Nephron (organoid): Measurements from ENCODE around the gene PNPLA1.

Source experiments
- H3K27ac Mint-ChIP-seq, 3 experiments: 2 replicates each; pipeline ENCODE4 v1.8.0; 2020; ENCODE audit warnings: mixed read lengths in 3 of 3, mild to moderate bottlenecking in 2 of 3, moderate library complexity in 1 of 3
- H3K27me3 Mint-ChIP-seq: 2 replicates; pipeline ENCODE4 v1.8.0; 2021; ENCODE audit warnings: low read depth, mild to moderate bottlenecking, moderate library complexity, mixed read lengths
- H3K36me3 Mint-ChIP-seq: 2 replicates; pipeline ENCODE4 v1.8.0; 2020; ENCODE audit warnings: low read depth, mixed read lengths
- H3K4me1 Mint-ChIP-seq: 2 replicates; pipeline ENCODE4 v1.8.0; 2020; ENCODE audit warnings: mixed read lengths
- H3K4me3 Mint-ChIP-seq, 3 experiments: 2 replicates each; pipeline ENCODE4 v1.8.0; 2020; ENCODE audit warnings: mild to moderate bottlenecking in 3 of 3, mixed read lengths in 3 of 3, moderate library complexity in 2 of 3
- H3K9me3 Mint-ChIP-seq: 2 replicates; pipeline ENCODE4 v1.8.0; 2020; ENCODE audit warnings: mixed read lengths
- TF ChIP-seq, protein P1 (sequence below), 3 experiments: fragments of 200-600 bp; sonication (generic); IDR thresholded peaks; one replicate each; pipeline ENCODE4 v1.5.0; 2021; ENCODE audit warnings: antibody characterized with exemption in 3 of 3; ENCODE audit not compliant: unreplicated experiment in 3 of 3

The PNPLA1 gene

DNA sequence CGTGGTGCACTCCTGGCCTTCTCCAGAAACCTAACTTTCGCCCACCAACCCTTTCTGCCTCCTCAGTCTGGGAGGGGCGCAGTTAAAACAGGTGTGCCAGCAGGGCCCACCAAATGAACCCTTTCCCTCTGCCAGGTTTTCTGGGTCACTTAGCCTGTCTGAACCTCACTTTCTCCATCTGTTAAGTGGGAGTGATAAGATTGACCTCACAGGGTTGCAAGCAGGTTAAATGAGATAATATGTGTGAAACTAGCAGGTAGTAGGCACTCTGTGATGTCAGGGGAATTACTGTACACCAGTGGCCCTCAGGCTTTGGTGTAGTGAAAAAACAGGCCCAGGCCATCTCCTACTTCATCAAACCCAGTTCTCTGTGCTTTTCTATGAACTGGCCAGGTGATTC is 52.7 kb downstream of the PNPLA1 start:
- Mint-ChIP-seq H3K4me3 (no peak overlapping the region), H3K36me3 (no peaks in the 10 kb centered on the region), H3K27ac (no peak overlapping the region), H3K4me1 (peaks cover 35% of the 10 kb centered on the region), H3K9me3 (no peaks in the 10 kb centered on the region), H3K27me3 (peaks cover 32% of the 10 kb centered on the region)
- TF ChIP-seq, protein P1, sequence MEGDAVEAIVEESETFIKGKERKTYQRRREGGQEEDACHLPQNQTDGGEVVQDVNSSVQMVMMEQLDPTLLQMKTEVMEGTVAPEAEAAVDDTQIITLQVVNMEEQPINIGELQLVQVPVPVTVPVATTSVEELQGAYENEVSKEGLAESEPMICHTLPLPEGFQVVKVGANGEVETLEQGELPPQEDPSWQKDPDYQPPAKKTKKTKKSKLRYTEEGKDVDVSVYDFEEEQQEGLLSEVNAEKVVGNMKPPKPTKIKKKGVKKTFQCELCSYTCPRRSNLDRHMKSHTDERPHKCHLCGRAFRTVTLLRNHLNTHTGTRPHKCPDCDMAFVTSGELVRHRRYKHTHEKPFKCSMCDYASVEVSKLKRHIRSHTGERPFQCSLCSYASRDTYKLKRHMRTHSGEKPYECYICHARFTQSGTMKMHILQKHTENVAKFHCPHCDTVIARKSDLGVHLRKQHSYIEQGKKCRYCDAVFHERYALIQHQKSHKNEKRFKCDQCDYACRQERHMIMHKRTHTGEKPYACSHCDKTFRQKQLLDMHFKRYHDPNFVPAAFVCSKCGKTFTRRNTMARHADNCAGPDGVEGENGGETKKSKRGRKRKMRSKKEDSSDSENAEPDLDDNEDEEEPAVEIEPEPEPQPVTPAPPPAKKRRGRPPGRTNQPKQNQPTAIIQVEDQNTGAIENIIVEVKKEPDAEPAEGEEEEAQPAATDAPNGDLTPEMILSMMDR (IDR thresholded peaks at IDR 0.05; ENCODE audit: unreplicated experiment in 3 of 3): no peak

DNA sequence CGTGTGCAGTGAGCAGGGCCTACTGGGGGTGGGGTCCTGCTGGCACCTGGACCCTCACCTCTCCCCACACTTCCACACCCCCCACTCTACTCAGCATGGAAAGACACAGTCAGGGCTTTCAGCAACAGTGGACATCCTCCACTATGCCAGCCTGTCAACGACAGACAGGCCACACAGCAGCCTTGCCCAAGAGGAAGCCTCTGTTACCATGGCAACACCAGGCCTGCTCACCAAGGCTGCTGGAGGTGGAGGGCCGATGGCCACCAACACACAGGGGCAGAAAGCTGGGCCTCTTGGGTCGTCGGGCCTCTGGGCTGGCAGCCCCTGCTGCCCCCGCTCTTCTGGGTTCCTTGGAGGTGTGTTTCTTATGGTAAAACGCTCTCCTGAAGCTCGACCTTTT is 53.2 kb downstream of the PNPLA1 start:
- no peaks in the 10 kb centered on the region for H3K9me3 Mint-ChIP-seq
- H3K4me3 Mint-ChIP-seq: no peak overlapping the region
- no peak overlapping the region for H3K27ac Mint-ChIP-seq
- peaks cover 39% of the 10 kb centered on the region for H3K4me1 Mint-ChIP-seq
- TF ChIP-seq, protein P1 (IDR thresholded peaks at IDR 0.05; ENCODE audit: unreplicated experiment in 3 of 3): no peak
- no peaks in the 10 kb centered on the region for H3K36me3 Mint-ChIP-seq
- H3K27me3 Mint-ChIP-seq: peaks cover 32% of the 10 kb centered on the region

DNA sequence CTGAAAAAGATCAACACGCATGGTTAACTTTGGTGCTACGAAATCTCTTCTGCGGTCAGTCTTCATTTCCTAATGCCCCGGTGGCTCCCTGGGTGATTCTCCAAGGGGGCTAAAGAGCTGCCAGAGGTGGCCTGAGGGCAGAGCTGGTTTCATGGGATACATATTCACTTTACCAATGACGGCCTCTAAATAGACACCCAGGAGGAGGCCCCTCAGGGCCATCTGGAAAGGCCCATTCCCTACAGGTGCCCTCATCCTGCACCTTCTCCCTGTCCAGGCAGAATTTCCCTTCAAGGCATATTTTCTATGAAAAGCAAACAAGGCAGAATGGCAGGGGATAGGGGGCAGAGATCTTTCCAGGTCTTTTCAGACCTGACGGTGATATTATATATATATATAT is 54.3 kb downstream of the PNPLA1 start:
- TF ChIP-seq, protein P1 (IDR thresholded peaks at IDR 0.05; ENCODE audit: unreplicated experiment in 3 of 3): no peak
- Mint-ChIP-seq H3K4me1 (peaks cover 42% of the 10 kb centered on the region), H3K27ac (no peak overlapping the region), H3K4me3 (no peak overlapping the region), H3K27me3 (peaks cover 23% of the 10 kb centered on the region), H3K36me3 (no peaks in the 10 kb centered on the region), H3K9me3 (no peaks in the 10 kb centered on the region)

DNA sequence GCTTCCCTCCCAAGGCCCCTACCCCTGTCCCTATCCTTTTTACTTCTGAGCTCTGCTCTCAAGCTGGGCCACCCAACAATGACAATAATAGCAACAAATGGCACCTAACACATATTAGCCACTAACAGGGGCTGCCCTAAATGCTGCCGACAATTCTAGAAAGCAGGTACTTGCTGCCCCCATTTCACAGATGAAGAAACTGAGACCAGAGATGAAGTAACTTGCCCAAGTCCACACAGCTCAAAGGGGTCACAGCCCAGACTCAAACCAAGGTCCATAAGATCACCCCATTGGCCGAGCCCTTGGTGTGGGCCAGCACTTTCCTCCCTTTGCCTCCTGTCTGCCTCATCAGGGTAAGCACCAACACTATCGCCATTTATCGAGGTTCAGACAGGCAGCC is 54.9 kb downstream of the PNPLA1 start:
- TF ChIP-seq, protein P1 (IDR thresholded peaks at IDR 0.05; ENCODE audit: unreplicated experiment in 3 of 3): no peak
- H3K27ac Mint-ChIP-seq: peak overlapping the region in 2 of 3 experiments; percentile 48 to 69
- H3K4me1 Mint-ChIP-seq: peaks cover 41% of the 10 kb centered on the region
- H3K4me3 Mint-ChIP-seq: no peak overlapping the region
- no peaks in the 10 kb centered on the region for H3K9me3 Mint-ChIP-seq
- no peaks in the 10 kb centered on the region for H3K36me3 Mint-ChIP-seq
- H3K27me3 Mint-ChIP-seq: peaks cover 21% of the 10 kb centered on the region

DNA sequence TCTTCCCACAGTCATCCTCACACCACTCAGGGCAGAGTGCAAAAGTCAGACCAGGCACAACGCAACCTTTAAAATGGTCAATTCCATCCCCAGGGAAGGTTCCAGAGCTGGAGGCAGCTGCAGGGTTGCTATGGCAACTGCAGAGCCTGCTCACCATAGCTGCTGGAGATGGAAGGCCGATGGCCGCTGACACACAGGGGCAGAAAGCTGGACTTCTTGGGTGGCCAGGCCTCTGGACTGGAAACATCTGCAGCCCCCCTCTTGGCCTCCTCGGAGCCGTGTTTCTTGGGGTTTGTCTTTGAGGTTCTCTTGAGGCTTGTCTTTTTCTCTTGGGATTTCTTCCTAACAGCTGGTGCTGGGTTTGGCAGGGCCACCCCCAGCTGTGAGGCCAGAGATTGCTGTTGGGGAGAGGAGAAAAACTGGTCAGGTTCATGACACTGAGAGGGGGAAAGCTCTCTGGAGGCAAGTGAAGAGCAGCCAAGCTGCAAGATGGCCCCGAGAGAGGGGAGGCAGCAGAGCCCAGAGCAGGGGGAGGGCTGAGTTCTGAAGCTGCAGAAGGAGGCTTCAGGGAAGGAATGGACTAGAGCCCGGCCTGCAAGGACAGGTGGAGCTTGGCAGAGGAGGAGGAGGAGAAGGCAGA is 56.6 kb downstream of the PNPLA1 start:
- no peaks in the 10 kb centered on the region for H3K36me3 Mint-ChIP-seq

More for the DNA sequence above, 56.6 kb downstream of the PNPLA1 start:
- peaks cover 41% of the 10 kb centered on the region for H3K4me1 Mint-ChIP-seq
- TF ChIP-seq, protein P1 (IDR thresholded peaks at IDR 0.05; ENCODE audit: unreplicated experiment in 3 of 3): no peak
- H3K4me3 Mint-ChIP-seq: no peak overlapping the region
- H3K27ac Mint-ChIP-seq: peak overlapping the region in 2 of 3 experiments; percentile 42 to 69
- H3K9me3 Mint-ChIP-seq: no peaks in the 10 kb centered on the region
- H3K27me3 Mint-ChIP-seq: peaks cover 21% of the 10 kb centered on the region
